Erythroblast (primary cell): ENCODE results near the gene DCUN1D3.

Source experiments
- GATA1 ChIP-seq: IDR thresholded peaks from 2 replicates; pipeline ENCODE4 v1.6.1; 2011; ENCODE audit warnings: low read depth, mild to moderate bottlenecking, control low read depth, low read length, moderate library complexity
- POLR2A ChIP-seq: IDR thresholded peaks from 2 replicates; pipeline ENCODE4 v1.6.1; 2011; ENCODE audit warnings: mild to moderate bottlenecking, low read length

DNA sequence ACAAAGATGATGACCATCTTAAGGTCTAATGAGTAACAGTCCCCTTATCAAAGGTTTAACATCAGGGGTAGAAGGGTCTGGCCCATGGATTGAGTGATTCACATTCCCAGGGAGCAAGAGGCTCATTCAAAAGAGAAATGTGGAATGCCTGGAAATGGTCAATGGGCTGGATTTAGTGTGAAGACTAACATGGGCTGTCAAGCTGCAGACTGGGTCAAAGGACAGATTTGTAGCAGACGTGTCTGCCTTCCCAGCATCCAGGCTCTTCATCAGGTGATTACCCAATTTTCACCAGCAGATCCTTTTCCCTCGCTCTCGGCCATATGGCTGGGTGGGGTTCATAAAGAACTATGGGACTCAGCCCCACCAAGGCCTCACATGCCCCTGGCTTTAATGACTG is 26.8 kb downstream of the DCUN1D3 start:
- TF ChIP-seq POLR2A: no peak
- TF ChIP-seq GATA1: no peak
